Activated naive CD8-positive, alpha-beta T cell treated with anti-CD3 and anti-CD28 coated beads for 36 hours (primary cell): ENCODE measurements around the gene FLVCR1. TPM values are rescaled to one million over a fixed set of nuclear protein-coding genes. Genes with fewer than 3 reads are reported as not detected.
"Not testable (repeated sequence)": the region's sequence is repeated elsewhere in the genome, so short reads cannot be mapped to it uniquely, and the experiment has no call there.

Experiments
- DNase-seq: peaks from one replicate; pipeline ENCODE4 v3.0.0; 2021
- H3K27ac Mint-ChIP-seq: one replicate; pipeline ENCODE4 v1.8.0; 2022; ENCODE audit warnings: mild to moderate bottlenecking, moderate library complexity, mixed read lengths
- H3K27me3 Mint-ChIP-seq: one replicate; pipeline ENCODE4 v1.8.0; 2022; ENCODE audit warnings: mild to moderate bottlenecking, mixed read lengths
- H3K36me3 Mint-ChIP-seq: one replicate; pipeline ENCODE4 v1.8.0; 2021; ENCODE audit warnings: mild to moderate bottlenecking, mixed read lengths
- H3K4me1 Mint-ChIP-seq: one replicate; pipeline ENCODE4 v1.8.0; 2021; ENCODE audit warnings: mixed read lengths
- H3K4me3 Mint-ChIP-seq: one replicate; pipeline ENCODE4 v1.8.0; 2022; ENCODE audit warnings: mild to moderate bottlenecking, moderate library complexity, mixed read lengths
- H3K9me3 Mint-ChIP-seq: one replicate; pipeline ENCODE4 v1.8.0; 2022; ENCODE audit warnings: mixed read lengths
- total RNA-seq, 2 experiments: library from RNA; stranded (reverse); gene quantifications; one replicate each; pipeline ENCODE4 v1.2.3, GENCODE V29; 2021

FLVCR1 gene
- total RNA-seq, 2 experiments from 2014 or later, result 9.6 to 14.1 TPM

GRCh38 chr1:212847549-212847948, 10.5 kb upstream of the FLVCR1 start, which contains the start of gene SPATA45:
SPATA45 (minus strand) TSS chr1:212847649; CDS start chr1:212836149, 11,500 bp downstream.
- H3K27me3 Mint-ChIP-seq, result no peaks in the 10 kb centered on the region
- H3K27ac Mint-ChIP-seq, result no peak within 1 kb of the TSS
- H3K9me3 Mint-ChIP-seq, result peaks cover 2% of the 10 kb centered on the region
- no peak within 1 kb of the TSS for H3K4me3 Mint-ChIP-seq
- DNase-seq, result no peak
- no peaks in the 10 kb centered on the region for H3K4me1 Mint-ChIP-seq
- peaks cover 8% of the 10 kb centered on the region for H3K36me3 Mint-ChIP-seq

DNA sequence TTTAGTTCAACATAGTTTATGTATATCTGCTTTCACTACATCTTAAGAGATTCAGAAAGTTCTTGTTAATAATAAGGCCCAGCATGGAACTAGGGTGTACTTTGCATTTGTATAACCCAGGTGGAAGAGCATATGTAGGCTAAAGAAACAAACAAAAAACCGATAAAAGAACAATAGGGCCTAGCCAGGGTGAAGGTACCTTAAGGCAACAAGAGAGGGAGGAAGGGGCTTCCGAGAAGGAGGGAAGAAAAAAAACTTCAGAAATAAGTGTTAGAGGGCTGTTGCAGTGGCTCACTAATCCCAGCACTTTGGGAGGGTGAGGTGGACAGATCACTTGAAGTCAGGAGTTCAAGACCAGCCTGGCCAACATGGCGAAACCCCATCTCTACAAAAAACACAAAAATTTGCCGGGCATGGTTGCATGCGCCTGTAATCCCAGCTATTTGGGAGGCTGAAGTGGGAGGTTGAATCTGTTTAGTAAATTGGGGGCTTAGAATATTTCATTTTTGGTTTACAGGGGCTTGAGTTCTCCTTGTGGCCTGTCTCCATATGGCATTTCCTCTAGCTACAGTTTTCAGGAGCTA, 5.9 kb upstream of the FLVCR1 start:
- no peak overlapping the region for H3K27ac Mint-ChIP-seq
- H3K4me3 Mint-ChIP-seq, result no peak overlapping the region
- no peak for DNase-seq
- peaks cover 2% of the 10 kb centered on the region for H3K9me3 Mint-ChIP-seq
- H3K27me3 Mint-ChIP-seq, result no peaks in the 10 kb centered on the region
- peaks cover 9% of the 10 kb centered on the region for H3K4me1 Mint-ChIP-seq
- peaks cover 19% of the 10 kb centered on the region for H3K36me3 Mint-ChIP-seq

GRCh38 chr1:212853658-212854057, 4.4 kb upstream of the FLVCR1 start:
- Mint-ChIP-seq H3K4me3 (no peak overlapping the region), H3K27ac (no peak overlapping the region), H3K27me3 (no peaks in the 10 kb centered on the region), H3K36me3 (peaks cover 19% of the 10 kb centered on the region), H3K9me3 (peaks cover 2% of the 10 kb centered on the region), H3K4me1 (peaks cover 9% of the 10 kb centered on the region)
- no peak for DNase-seq

DNA sequence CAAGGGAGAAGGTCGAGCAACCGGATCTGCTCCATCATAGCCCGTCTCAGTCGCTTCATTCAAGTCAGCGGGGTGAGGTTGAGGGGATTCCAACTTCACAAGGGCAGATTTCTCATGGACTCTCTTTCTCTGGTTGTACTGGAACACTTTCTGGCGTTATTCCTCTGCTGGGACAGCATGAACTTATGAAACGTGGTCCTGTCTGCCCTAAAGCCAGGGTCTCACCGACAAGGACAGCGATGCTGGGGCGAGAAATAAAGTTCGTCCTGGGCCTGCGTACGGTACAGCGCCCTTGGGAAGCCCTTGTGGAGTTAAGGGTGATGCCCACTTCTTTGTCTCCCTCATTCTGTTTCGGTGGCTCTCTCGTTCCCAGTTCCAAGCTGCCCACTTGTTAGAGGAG, 1.3 kb upstream of the FLVCR1 start:
- H3K36me3 Mint-ChIP-seq, result peaks cover 25% of the 10 kb centered on the region
- no peak overlapping the region for H3K4me3 Mint-ChIP-seq
- no peak overlapping the region for H3K27ac Mint-ChIP-seq
- peaks cover 2% of the 10 kb centered on the region for H3K9me3 Mint-ChIP-seq
- no peaks in the 10 kb centered on the region for H3K27me3 Mint-ChIP-seq
- H3K4me1 Mint-ChIP-seq, result peaks cover 15% of the 10 kb centered on the region
- no peak for DNase-seq

DNA sequence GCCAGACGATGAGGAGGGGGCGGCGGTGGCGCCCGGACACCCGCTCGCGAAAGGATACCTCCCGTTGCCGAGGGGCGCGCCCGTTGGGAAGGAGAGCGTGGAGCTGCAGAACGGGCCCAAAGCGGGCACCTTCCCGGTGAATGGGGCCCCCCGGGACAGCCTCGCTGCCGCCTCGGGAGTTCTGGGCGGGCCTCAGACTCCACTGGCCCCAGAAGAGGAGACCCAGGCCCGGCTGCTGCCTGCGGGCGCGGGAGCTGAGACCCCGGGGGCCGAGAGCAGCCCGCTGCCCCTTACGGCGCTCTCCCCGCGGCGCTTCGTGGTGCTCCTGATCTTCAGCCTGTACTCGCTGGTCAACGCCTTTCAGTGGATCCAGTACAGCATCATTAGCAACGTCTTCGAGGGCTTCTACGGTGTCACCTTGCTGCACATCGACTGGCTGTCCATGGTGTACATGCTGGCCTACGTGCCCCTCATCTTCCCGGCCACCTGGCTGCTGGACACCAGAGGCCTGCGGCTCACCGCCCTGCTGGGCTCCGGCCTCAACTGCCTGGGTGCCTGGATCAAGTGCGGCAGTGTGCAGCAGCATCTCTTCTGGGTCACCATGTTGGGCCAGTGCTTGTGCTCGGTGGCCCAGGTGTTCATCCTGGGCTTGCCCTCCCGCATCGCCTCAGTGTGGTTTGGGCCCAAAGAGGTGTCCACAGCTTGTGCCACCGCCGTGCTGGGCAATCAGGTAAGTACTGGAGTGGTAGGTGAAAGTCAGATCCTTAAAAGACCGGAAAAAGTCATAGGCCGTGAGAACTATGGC, 588 bp downstream of the FLVCR1 start:
- no peaks in the 10 kb centered on the region for H3K9me3 Mint-ChIP-seq

GRCh38 chr1:212860713-212861581, 2.9 kb downstream of the FLVCR1 start:
- H3K36me3 Mint-ChIP-seq, result peaks cover 17% of the 10 kb centered on the region
- H3K4me1 Mint-ChIP-seq, result peaks cover 24% of the 10 kb centered on the region
- H3K4me3 Mint-ChIP-seq, result no peak overlapping the region
- H3K27me3 Mint-ChIP-seq, result no peaks in the 10 kb centered on the region
- no peak overlapping the region for H3K27ac Mint-ChIP-seq
- no peak for DNase-seq
- H3K9me3 Mint-ChIP-seq, result no peaks in the 10 kb centered on the region

More for the DNA sequence above, 588 bp downstream of the FLVCR1 start:
- peak; percentile 19 for DNase-seq
- H3K36me3 Mint-ChIP-seq, result peaks cover 15% of the 10 kb centered on the region
- no peak overlapping the region for H3K4me3 Mint-ChIP-seq
- H3K27me3 Mint-ChIP-seq, result no peaks in the 10 kb centered on the region
- peak overlapping the region; percentile 95 for H3K27ac Mint-ChIP-seq
- H3K4me1 Mint-ChIP-seq, result peaks cover 19% of the 10 kb centered on the region

DNA sequence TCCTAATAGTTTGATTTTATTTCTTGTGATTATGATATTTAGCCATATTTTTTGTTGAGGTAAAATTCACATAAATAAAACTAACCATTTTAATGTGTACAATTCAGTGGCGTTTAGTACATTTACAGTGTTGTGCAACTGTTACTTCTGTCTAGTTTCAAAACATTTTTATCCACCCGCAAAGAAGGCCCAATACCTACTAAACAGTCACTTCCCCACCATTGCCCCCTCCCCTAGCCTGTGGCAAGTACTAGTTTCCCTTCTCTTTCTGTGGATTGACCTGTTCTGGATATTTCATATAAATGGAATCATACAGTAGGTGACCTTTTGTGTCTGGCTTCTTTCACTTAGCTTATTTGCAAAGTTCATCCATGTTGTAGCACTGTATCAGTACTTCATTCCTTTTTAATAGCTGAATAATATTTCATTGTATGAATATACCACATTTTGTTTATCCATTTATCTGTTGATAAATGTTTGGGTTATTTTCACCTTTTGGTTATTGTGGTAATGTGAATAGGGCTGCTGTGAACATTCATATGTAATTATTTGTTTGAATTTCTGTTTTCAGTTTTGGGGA, 4.1 kb downstream of the FLVCR1 start:
- no peak for DNase-seq
- peaks cover 14% of the 10 kb centered on the region for H3K4me1 Mint-ChIP-seq
- no peak overlapping the region for H3K27ac Mint-ChIP-seq
- no peak overlapping the region for H3K4me3 Mint-ChIP-seq
- peaks cover 25% of the 10 kb centered on the region for H3K36me3 Mint-ChIP-seq
- H3K27me3 Mint-ChIP-seq, result no peaks in the 10 kb centered on the region
- H3K9me3 Mint-ChIP-seq, result no peaks in the 10 kb centered on the region

DNA sequence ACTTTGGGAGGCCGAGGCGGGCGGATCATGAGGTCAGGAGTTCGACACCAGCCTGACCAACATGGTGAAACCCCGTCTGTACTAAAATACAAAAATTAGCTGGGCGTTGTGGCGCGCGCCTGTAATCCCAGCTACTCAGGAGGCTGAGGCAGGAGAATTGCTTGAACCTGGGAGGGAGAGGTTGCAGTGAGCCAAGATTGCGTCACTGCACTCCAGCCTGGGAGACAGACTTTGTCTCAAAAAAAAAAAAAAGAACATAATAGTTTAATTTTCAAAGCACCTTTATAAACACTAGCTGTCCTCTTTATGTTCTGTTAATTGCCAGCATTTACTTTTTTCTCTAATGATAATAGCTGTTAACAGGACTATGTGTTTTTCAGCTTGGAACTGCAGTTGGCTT, 5.3 kb downstream of the FLVCR1 start:
- H3K9me3 Mint-ChIP-seq, H3K27me3 Mint-ChIP-seq, DNase-seq, H3K4me3 Mint-ChIP-seq, H3K27ac Mint-ChIP-seq: not testable (repeated sequence)
- peaks cover 25% of the 10 kb centered on the region for H3K36me3 Mint-ChIP-seq
- peaks cover 14% of the 10 kb centered on the region for H3K4me1 Mint-ChIP-seq

DNA sequence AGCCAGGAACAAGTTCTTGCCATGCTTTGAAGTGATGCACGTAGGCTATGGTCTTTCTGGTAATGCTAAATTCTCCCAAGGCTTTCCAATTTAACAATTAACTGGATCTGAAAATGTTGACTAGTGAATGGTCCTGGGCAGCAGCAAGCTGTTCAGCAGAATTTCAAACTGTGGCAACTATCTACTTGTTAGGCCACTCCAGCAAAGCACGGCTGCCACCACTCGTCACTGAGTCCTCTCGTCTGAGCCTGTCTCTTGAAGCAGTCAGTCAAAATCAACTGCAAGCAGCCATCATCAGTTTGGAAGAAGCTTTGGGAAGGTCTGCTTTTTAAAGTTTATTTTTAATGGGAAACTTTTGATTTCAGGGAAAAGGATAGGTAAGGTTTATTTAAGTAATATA, 6.1 kb downstream of the FLVCR1 start:
- Mint-ChIP-seq H3K9me3 (no peaks in the 10 kb centered on the region), H3K27ac (no peak overlapping the region), H3K36me3 (peaks cover 19% of the 10 kb centered on the region), H3K27me3 (no peaks in the 10 kb centered on the region), H3K4me1 (peaks cover 11% of the 10 kb centered on the region), H3K4me3 (no peak overlapping the region)
- no peak for DNase-seq

GRCh38 chr1:212867192-212867591, 9.1 kb downstream of the FLVCR1 start:
- no peak for DNase-seq
- Mint-ChIP-seq H3K4me1 (peaks cover 8% of the 10 kb centered on the region), H3K4me3 (no peak overlapping the region), H3K36me3 (peaks cover 21% of the 10 kb centered on the region), H3K27ac (no peak overlapping the region), H3K27me3 (no peaks in the 10 kb centered on the region), H3K9me3 (no peaks in the 10 kb centered on the region)

- Mint-ChIP-seq H3K4me1 (no peaks in the 10 kb centered on the region), H3K9me3 (no peaks in the 10 kb centered on the region), H3K36me3 (peaks cover 29% of the 10 kb centered on the region), H3K4me3 (no peak overlapping the region), H3K27ac (no peak overlapping the region), H3K27me3 (no peaks in the 10 kb centered on the region)
- DNase-seq, result no peak
These were observed 13.9 kb downstream of the FLVCR1 start for GRCh38 chr1:212871976-212872375.

GRCh38 chr1:212873518-212873917, 15.4 kb downstream of the FLVCR1 start:
- Mint-ChIP-seq H3K9me3 (no peaks in the 10 kb centered on the region), H3K36me3 (peaks cover 27% of the 10 kb centered on the region), H3K27me3 (no peaks in the 10 kb centered on the region), H3K4me3 (no peak overlapping the region), H3K4me1 (no peaks in the 10 kb centered on the region), H3K27ac (no peak overlapping the region)
- DNase-seq, result no peak

GRCh38 chr1:212878418-212878817, 20.3 kb downstream of the FLVCR1 start:
- peaks cover 24% of the 10 kb centered on the region for H3K36me3 Mint-ChIP-seq
- no peak overlapping the region for H3K27ac Mint-ChIP-seq
- H3K27me3 Mint-ChIP-seq, result no peaks in the 10 kb centered on the region
- no peak overlapping the region for H3K4me3 Mint-ChIP-seq
- H3K4me1 Mint-ChIP-seq, result no peaks in the 10 kb centered on the region
- no peak for DNase-seq
- no peaks in the 10 kb centered on the region for H3K9me3 Mint-ChIP-seq

- H3K4me1 Mint-ChIP-seq, result no peaks in the 10 kb centered on the region
- H3K27me3 Mint-ChIP-seq, result no peaks in the 10 kb centered on the region
- H3K27ac Mint-ChIP-seq, result no peak overlapping the region
- H3K36me3 Mint-ChIP-seq, result peaks cover 16% of the 10 kb centered on the region
- H3K4me3 Mint-ChIP-seq, result no peak overlapping the region
- DNase-seq, result no peak
- H3K9me3 Mint-ChIP-seq, result no peaks in the 10 kb centered on the region
These were observed 22.0 kb downstream of the FLVCR1 start for GRCh38 chr1:212879947-212880690.
